Astrocyte (in vitro differentiated cells and primary cell): ENCODE results near the gene ABCA4.

Source experiments
- EZH2 ChIP-seq: IDR thresholded peaks from 2 replicates; pipeline ENCODE4 v1.6.1; 2012; ENCODE audit warnings: mild to moderate bottlenecking, low read length, inconsistent platforms; ENCODE audit not compliant: insufficient read depth
- TF ChIP-seq, protein P1 (sequence below): IDR thresholded peaks from 2 replicates; pipeline ENCODE4 v1.5.1; 2011; ENCODE audit warnings: low read depth, mild to moderate bottlenecking, inconsistent platforms, low read length, moderate library complexity; ENCODE audit not compliant: insufficient read depth

DNA sequence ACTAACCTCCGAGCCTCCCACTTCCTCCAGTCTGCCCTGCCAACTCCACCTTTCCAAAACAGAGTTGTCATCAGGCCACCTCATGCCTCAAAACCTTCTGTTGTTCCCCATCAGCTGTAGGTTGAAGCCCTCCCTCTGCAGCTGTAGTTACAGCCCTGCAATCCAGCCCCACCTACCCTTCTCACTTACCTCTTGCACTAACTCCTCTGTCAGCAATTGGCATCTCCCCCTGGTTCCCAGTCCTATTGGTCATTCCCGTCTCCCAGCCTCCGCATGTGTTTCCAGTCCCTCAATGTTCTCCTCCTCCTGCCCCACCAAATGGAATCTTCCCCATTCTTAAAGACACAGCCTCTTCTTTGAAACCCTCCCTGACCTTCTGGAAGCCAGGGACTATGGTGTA lies 111.6 kb downstream of the ABCA4 start:
- TF ChIP-seq, protein P1, sequence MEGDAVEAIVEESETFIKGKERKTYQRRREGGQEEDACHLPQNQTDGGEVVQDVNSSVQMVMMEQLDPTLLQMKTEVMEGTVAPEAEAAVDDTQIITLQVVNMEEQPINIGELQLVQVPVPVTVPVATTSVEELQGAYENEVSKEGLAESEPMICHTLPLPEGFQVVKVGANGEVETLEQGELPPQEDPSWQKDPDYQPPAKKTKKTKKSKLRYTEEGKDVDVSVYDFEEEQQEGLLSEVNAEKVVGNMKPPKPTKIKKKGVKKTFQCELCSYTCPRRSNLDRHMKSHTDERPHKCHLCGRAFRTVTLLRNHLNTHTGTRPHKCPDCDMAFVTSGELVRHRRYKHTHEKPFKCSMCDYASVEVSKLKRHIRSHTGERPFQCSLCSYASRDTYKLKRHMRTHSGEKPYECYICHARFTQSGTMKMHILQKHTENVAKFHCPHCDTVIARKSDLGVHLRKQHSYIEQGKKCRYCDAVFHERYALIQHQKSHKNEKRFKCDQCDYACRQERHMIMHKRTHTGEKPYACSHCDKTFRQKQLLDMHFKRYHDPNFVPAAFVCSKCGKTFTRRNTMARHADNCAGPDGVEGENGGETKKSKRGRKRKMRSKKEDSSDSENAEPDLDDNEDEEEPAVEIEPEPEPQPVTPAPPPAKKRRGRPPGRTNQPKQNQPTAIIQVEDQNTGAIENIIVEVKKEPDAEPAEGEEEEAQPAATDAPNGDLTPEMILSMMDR: no peak
- no peak for TF ChIP-seq EZH2
